ENCODE results near the gene DDHD1.

The DDHD1 gene

GRCh38 chr14:53001787-53002378 is 151.2 kb downstream of the DDHD1 start:
- DNase-seq (ENCODE audit: low read depth, low spot score) = no peak

- DNase-seq (ENCODE audit: low read depth, low spot score) = peak; percentile 58
Measured at GRCh38 chr14:52998376-52999015, 154.6 kb downstream of the DDHD1 start.

GRCh38 chr14:52996493-52996892 is 156.6 kb downstream of the DDHD1 start:
- DNase-seq (ENCODE audit: low read depth, low spot score) = no peak

GRCh38 chr14:52995998-52996397 is 157.1 kb downstream of the DDHD1 start:
- DNase-seq (ENCODE audit: low read depth, low spot score) = no peak

GRCh38 chr14:52992236-52992870 is 160.8 kb downstream of the DDHD1 start:
- DNase-seq (ENCODE audit: low read depth, low spot score) = no peak

GRCh38 chr14:52988139-52988538 is 165.0 kb downstream of the DDHD1 start:
- DNase-seq (ENCODE audit: low read depth, low spot score) = no peak

GRCh38 chr14:52987514-52987913 is 165.6 kb downstream of the DDHD1 start:
- DNase-seq (ENCODE audit: low read depth, low spot score) = peak; percentile 75

GRCh38 chr14:52987042-52987441 is 166.1 kb downstream of the DDHD1 start:
- DNase-seq (ENCODE audit: low read depth, low spot score) = no peak
